GM19193 (cell line): ENCODE results near the gene TNIK.

Experiments
- POLR2A ChIP-seq: IDR thresholded peaks from 4 replicates; pipeline ENCODE4 v1.6.1; 2011; ENCODE audit not compliant: insufficient read depth, insufficient read length; ENCODE audit errors: extremely low read depth

Gene TNIK

GRCh38 chr3:171374260-171374659, 85.9 kb downstream of the TNIK start:
- TF ChIP-seq POLR2A, result no peak

GRCh38 chr3:171373711-171374110, 86.5 kb downstream of the TNIK start:
- no peak for TF ChIP-seq POLR2A

- no peak for TF ChIP-seq POLR2A
Measured at GRCh38 chr3:171372694-171373093, 87.5 kb downstream of the TNIK start.

GRCh38 chr3:171371354-171371753, 88.9 kb downstream of the TNIK start:
- no peak for TF ChIP-seq POLR2A

DNA sequence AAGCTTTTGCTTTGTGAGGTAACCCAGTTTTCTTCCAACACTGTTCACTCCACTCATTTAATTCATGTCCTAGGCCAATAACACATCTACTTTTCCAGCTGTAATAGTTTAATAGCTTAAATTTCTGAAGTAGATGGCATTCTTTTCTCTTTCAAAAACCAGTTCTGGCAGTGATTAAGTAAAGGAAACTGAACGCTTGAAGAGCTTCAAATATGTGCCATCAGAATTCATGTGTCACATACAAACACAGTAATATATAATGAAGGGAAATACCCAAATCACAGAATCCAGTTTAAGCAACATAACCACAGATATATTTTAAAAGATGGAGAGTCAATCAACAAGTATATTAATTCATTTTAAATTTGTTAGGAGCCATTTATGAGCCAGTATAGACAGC, 91.0 kb downstream of the TNIK start:
- TF ChIP-seq POLR2A, result no peak

GRCh38 chr3:171366043-171366442, 94.2 kb downstream of the TNIK start:
- TF ChIP-seq POLR2A, result no peak

GRCh38 chr3:171365489-171365888, 94.7 kb downstream of the TNIK start:
- no peak for TF ChIP-seq POLR2A

- no peak for TF ChIP-seq POLR2A
Measured at GRCh38 chr3:171364500-171364899, 95.7 kb downstream of the TNIK start.

DNA sequence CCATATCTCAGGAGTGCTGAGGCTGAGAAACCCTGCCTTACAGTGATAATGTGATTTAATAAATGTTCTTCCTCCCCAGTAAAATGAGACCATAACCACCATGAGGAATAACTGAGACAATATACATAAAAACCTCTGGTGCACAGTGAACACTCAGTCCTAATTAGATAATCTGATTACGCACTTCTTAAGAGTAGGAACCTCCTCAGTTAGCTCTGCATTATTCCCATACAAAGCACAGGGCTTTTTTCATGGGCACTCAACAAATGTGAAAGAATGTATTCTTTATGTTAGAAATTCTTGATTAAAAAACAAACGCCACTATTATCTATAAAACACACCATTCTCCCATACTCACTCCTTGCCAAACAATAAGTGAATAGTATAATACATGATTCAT, 97.0 kb downstream of the TNIK start:
- TF ChIP-seq POLR2A, result no peak

GRCh38 chr3:171362575-171362974, 97.6 kb downstream of the TNIK start:
- no peak for TF ChIP-seq POLR2A

DNA sequence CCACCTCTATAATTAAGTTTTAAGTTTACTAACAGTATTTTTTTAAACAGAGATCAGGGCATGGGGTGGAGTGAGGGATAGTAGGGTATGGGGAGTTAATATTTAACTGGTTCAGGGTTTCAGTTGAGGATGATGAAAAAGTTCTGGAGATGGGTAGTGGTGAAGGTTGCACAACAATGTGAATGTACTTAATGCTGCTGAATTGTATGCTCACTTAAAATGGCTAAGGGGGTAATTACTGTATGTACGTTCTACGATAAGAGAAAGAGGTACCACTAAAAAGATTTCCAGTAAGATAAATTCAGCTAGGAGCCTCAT, 101.4 kb downstream of the TNIK start:
- TF ChIP-seq POLR2A, result no peak

GRCh38 chr3:171358181-171358880, 101.9 kb downstream of the TNIK start:
- no peak for TF ChIP-seq POLR2A

- TF ChIP-seq POLR2A, result no peak
Measured at GRCh38 chr3:171357721-171358120, 102.5 kb downstream of the TNIK start.

GRCh38 chr3:171356251-171356650, 104.0 kb downstream of the TNIK start:
- TF ChIP-seq POLR2A, result no peak

- TF ChIP-seq POLR2A, result no peak
Measured at GRCh38 chr3:171354706-171355582, 105.3 kb downstream of the TNIK start.

DNA sequence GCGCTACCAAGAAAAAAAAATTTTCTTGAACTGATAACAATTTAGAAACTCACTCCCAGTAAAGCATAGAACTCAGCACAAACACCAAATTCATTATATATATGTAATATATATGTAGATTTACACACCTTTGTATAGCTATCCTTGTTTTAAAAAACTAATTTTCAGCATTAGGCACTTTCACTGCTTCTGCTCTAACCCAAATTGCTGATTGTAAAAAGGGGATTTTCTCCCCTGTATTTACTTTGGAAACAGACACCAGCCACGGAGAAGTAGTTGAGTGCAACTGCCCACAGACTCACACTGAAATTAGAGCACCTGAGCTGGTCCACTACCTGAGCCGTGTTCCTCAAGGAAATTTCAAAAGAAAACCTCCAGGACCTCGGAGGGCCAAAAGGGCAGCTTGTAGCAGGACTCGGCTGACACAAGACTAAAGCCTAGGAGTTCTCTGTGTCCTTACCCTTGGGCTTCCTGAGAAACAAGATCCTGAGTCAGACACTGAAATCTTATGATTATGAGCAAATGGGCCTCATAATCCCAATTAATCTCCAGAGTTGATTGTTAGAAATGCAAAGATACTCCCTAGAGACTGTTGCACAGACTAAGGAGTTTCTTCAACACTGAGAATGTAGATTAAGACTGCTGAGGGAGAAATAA, 106.0 kb downstream of the TNIK start:
- TF ChIP-seq POLR2A, result no peak
